WI38 (cell line): ENCODE results near the gene SHC2.

Experiments used
- H3K4me3 ChIP-seq: 2 replicates; pipeline ENCODE4 v1.5.1; 2011; ENCODE audit warnings: low read depth, mild to moderate bottlenecking, control low read depth, low read length
- CTCF ChIP-seq: IDR thresholded peaks from 2 replicates; pipeline ENCODE4 v1.5.1; 2012; ENCODE audit warnings: low read depth, mild to moderate bottlenecking, control low read depth, low read length

The SHC2 gene

GRCh38 chr19:366951-367350 lies 93.9 kb downstream of the SHC2 start:
- no peak for TF ChIP-seq CTCF
- no peak overlapping the region for H3K4me3 ChIP-seq
